Osteocyte (in vitro differentiated cells): ENCODE measurements around the gene PSMC3. TPM values are rescaled to one million over a fixed set of nuclear protein-coding genes. Genes with fewer than 3 reads are reported as not detected.

Source experiments
- DNase-seq: peaks from one replicate; pipeline ENCODE4 v3.0.0; 2021; ENCODE audit warnings: mixed read lengths; ENCODE audit not compliant: unreplicated experiment; ENCODE audit errors: extremely low spot score
- H3K27ac Mint-ChIP-seq: one replicate; pipeline ENCODE4 v1.8.0; 2021; ENCODE audit warnings: mild to moderate bottlenecking, mixed read lengths; ENCODE audit not compliant: unreplicated experiment
- H3K27me3 Mint-ChIP-seq: one replicate; pipeline ENCODE4 v1.8.0; 2021; ENCODE audit warnings: mixed read lengths; ENCODE audit not compliant: unreplicated experiment
- H3K36me3 Mint-ChIP-seq: one replicate; pipeline ENCODE4 v1.8.0; 2021; ENCODE audit warnings: mixed read lengths; ENCODE audit not compliant: unreplicated experiment
- H3K4me1 Mint-ChIP-seq: one replicate; pipeline ENCODE4 v1.8.0; 2021; ENCODE audit warnings: mixed read lengths; ENCODE audit not compliant: unreplicated experiment
- H3K4me3 Mint-ChIP-seq: one replicate; pipeline ENCODE4 v1.8.0; 2021; ENCODE audit warnings: mild to moderate bottlenecking, moderate library complexity, mixed read lengths; ENCODE audit not compliant: unreplicated experiment
- H3K9me3 Mint-ChIP-seq: one replicate; pipeline ENCODE4 v1.8.0; 2021; ENCODE audit warnings: mixed read lengths; ENCODE audit not compliant: unreplicated experiment
- total RNA-seq: library from RNA; stranded (reverse); gene quantifications from 2 replicates; pipeline ENCODE4 v1.2.1, GENCODE V29; 2021
- TF ChIP-seq, protein P1 (sequence below): fragments of 200-600 bp; sonication (generic); IDR thresholded peaks from 2 replicates; pipeline ENCODE4 v1.5.0; 2021; ENCODE audit warnings: antibody characterized with exemption, mild to moderate bottlenecking, moderate library complexity

PSMC3 gene
- total RNA-seq, 1 donor from 2014 or later = 123 TPM

DNA sequence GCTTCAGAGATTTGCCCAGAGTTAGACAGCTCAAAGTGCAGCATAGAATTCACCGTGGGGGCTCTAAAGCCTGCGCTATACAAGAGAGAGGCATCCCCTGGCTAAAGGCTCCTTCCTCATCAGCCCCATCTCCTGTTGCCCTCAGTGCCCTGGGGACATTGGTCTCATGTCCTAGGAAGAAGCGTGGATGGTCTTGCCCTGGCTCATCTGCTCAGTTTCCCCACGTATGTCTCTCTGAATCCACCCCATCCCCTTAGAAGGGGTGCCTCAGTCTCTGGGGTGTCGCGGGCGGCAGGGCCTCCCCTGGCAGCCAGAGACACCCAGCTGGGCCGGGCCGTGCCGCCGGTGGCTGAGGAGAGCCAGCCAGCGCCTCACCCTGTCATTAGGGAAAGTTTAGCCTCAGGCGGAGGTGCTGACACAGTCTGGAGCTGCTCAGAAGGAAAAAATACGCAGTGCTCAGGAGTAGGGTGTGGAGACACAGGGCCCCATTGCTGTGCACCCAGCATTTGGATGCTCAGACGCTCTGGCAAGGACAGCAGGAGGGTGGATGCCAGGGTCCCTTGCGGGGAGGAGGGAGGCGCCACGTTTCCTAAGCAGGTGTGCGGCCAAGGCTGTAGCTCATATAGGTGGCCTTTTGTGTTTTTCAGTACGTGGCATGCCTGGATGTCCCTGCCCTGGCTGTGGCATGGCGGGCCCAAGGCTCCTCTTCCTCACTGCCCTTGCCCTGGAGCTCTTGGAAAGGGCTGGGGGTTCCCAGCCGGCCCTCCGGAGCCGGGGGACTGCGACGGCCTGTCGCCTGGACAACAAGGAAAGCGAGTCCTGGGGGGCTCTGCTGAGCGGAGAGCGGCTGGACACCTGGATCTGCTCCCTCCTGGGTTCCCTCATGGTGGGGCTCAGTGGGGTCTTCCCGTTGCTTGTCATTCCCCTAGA lies 16.5 kb downstream of the PSMC3 start:
- TF ChIP-seq, protein P1, sequence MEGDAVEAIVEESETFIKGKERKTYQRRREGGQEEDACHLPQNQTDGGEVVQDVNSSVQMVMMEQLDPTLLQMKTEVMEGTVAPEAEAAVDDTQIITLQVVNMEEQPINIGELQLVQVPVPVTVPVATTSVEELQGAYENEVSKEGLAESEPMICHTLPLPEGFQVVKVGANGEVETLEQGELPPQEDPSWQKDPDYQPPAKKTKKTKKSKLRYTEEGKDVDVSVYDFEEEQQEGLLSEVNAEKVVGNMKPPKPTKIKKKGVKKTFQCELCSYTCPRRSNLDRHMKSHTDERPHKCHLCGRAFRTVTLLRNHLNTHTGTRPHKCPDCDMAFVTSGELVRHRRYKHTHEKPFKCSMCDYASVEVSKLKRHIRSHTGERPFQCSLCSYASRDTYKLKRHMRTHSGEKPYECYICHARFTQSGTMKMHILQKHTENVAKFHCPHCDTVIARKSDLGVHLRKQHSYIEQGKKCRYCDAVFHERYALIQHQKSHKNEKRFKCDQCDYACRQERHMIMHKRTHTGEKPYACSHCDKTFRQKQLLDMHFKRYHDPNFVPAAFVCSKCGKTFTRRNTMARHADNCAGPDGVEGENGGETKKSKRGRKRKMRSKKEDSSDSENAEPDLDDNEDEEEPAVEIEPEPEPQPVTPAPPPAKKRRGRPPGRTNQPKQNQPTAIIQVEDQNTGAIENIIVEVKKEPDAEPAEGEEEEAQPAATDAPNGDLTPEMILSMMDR = no peak
- peak overlapping the region; percentile 98 for H3K4me3 Mint-ChIP-seq
- peaks cover 31% of the 10 kb centered on the region for H3K4me1 Mint-ChIP-seq
- peaks cover 11% of the 10 kb centered on the region for H3K36me3 Mint-ChIP-seq
- H3K27ac Mint-ChIP-seq = peak overlapping the region; percentile 98
- no peaks in the 10 kb centered on the region for H3K9me3 Mint-ChIP-seq
- H3K27me3 Mint-ChIP-seq = no peaks in the 10 kb centered on the region
- DNase-seq = no peak

DNA sequence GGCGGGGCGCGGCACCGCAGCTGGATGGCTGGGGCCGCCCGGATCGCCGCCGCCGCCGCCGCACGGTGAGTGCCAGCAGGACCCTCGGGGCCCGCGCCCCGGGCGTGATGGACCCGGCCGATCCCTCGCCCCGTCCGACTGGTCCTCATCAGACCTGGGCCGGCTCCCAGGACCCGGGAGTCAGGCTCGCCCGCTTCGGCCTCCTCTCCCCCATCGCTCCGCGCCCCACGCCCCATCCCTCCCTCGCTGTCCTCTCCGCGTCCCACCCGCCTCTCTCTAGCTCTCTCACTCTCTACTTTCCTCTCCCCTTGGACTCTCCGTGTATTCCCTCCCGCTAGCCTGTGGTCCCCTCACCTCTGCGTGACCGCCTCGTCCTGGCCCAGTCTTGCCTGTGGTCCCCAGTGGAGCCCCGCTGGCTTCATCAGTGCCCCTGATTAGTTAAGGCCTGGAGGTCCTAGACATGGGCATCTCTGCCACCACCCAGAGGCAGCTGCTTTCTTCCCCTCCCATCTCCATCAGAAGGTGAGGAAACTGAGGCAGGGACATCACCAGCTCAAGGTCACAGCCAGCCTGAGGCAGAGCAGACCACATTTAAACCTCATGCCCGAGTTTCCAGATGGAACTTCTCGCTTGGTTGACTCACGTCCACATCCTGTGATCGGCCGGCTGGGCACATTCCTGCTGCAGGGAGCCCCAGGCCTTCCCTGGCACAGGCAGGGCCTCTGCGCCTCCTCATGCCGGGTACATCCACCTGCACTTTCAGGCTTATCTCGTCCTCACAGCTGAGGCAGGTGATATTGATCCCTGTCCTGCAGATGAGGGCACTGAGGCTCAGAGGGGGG lies 17.4 kb downstream of the PSMC3 start:
- Mint-ChIP-seq H3K27me3 (no peaks in the 10 kb centered on the region), H3K4me1 (peaks cover 27% of the 10 kb centered on the region), H3K4me3 (peak overlapping the region; percentile 98), H3K36me3 (peaks cover 6% of the 10 kb centered on the region), H3K27ac (peak overlapping the region; percentile 98), H3K9me3 (no peaks in the 10 kb centered on the region)
- DNase-seq = peak; percentile 89
- TF ChIP-seq, protein P1 = no peak

DNA sequence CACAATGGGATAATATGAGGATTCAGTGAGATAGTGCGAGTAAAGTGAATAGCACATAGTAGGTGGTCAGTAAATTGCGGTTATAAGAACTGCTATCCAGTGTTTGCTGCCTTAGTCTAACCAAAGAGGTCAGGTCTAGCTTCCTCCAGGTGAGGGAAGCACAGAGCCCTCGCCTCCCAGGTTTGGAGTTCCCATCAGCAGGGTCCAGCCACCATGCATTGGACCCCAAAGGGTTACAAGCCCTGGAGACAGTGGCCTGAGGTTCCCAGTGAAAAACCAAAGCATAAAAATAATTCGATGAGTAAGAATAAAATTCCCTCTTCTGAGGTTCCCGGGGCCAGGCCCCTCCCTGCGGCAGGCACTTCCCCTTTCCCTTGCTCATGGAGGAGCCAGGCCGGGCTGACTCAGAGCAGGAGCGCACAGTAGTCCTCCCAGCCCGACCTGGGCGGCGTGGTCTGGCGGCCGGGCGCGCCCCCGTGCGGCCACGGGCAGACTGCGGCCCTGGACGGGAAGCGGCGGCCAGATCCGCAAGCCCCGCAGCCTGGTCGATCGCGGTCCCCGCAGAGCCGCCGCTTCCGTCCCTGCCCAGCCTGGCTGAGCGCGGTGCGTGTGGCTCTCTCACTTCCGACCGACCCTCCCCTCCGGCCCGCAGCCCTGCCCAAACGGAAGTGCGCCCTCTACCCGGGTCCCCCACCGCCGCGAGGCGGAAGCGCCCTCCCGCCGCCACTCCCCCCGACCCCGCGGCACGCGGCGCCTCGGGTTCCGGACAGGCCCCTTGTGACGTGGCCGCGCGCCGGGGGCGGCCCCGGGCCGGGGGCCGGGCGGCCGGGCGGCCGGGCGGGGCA lies 18.3 kb downstream of the PSMC3 start, which contains the start of gene SLC39A13:
Gene SLC39A13, plus strand, starts transcription at position 845 of the 845 bp plus-strand sequence. CDS start 1,505 bp downstream, outside the sequence.
- H3K27me3 Mint-ChIP-seq = no peaks in the 10 kb centered on the region
- no peaks in the 10 kb centered on the region for H3K9me3 Mint-ChIP-seq
- H3K4me1 Mint-ChIP-seq = peaks cover 20% of the 10 kb centered on the region
- H3K36me3 Mint-ChIP-seq = no peaks in the 10 kb centered on the region
- TF ChIP-seq, protein P1 = peak; percentile 92
- H3K4me3 Mint-ChIP-seq = peak within 1 kb of the TSS; percentile 98
- H3K27ac Mint-ChIP-seq = peak within 1 kb of the TSS; percentile 98
- peak; percentile 99 for DNase-seq

DNA sequence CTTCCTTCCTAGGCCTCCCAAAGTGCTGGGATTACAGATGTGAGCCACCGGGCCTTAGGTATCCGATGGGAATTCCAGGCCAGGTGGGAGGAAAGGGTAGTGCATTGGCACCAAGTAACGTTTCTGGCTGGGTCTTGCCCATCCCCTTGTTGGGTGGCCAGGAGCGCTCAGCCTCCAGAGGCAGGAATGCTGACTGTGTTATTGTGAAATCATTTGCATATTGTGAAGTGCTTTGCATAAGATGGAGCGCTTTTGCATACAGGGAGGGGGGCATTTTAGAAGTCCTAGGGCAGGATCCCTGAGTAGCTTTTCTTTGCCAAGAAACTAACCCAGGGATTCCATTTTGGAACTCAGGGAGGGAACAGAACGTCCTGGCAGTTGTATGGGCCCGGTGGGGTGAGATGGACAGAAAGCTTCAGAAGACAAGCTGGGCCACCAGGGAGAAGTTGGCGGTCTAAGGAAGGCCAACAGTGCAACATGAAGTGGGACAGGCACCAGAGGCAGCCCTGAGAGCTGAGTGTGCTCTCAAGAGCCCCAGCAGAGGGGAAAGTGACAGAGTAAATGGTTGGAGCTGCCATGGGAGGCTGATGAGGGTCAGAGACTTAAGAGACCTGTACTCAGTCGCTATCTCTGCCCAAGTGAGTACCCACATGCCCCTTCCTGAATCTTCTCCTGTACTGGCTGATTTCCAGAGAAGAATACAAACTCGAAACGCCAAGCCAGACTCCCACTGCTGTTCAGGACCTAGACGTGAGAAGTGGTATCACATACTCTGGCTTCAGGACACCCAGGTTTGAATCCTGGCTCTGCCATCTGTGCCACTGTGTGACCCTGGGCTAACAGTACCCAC lies 19.1 kb downstream of the PSMC3 start:
- Mint-ChIP-seq H3K9me3 (no peaks in the 10 kb centered on the region), H3K4me3 (peak overlapping the region; percentile 84), H3K36me3 (no peaks in the 10 kb centered on the region), H3K27me3 (no peaks in the 10 kb centered on the region), H3K4me1 (peaks cover 20% of the 10 kb centered on the region), H3K27ac (peak overlapping the region; percentile 96)
- TF ChIP-seq, protein P1 = no peak
- no peak for DNase-seq
